Osteoblast (primary cell): ENCODE data around the gene CDH4. TPM values are rescaled to one million over a fixed set of nuclear protein-coding genes. Genes with fewer than 3 reads are reported as not detected.

Experiments used
- DNase-seq: peaks from one replicate; pipeline ENCODE4 v3.0.0; 2011; ENCODE audit warnings: low spot score, mixed read lengths; ENCODE audit not compliant: insufficient read length; ENCODE audit errors: missing footprints
- H2AFZ ChIP-seq: 2 replicates; pipeline ENCODE4 v1.6.0; 2011; ENCODE audit warnings: mild to moderate bottlenecking, low read length
- H3K27ac ChIP-seq: 2 replicates; pipeline ENCODE4 v1.5.1; 2011; ENCODE audit warnings: mild to moderate bottlenecking, low read depth, low read length, moderate library complexity
- H3K27me3 ChIP-seq: 2 replicates; pipeline ENCODE4 v1.6.0; 2012; ENCODE audit warnings: mild to moderate bottlenecking, control low read depth, inconsistent platforms, low read length, moderate library complexity; ENCODE audit not compliant: insufficient read depth
- H3K36me3 ChIP-seq: 2 replicates; pipeline ENCODE4 v1.5.1; 2011; ENCODE audit warnings: mild to moderate bottlenecking, low read length, control low read depth, moderate library complexity; ENCODE audit not compliant: insufficient read depth
- H3K4me1 ChIP-seq: 2 replicates; pipeline ENCODE4 v1.5.1; 2011; ENCODE audit warnings: mild to moderate bottlenecking, low read length, control low read depth, moderate library complexity; ENCODE audit not compliant: insufficient read depth
- H3K4me2 ChIP-seq: 2 replicates; pipeline ENCODE4 v1.6.0; 2011; ENCODE audit warnings: mild to moderate bottlenecking, low read length; ENCODE audit not compliant: insufficient read depth
- H3K4me3 ChIP-seq: fragments of 200-600 bp; sonication (generic); 3 replicates; pipeline ENCODE4 v1.5.1; 2012; ENCODE audit warnings: mild to moderate bottlenecking, low read length, inconsistent platforms; ENCODE audit not compliant: insufficient read depth
- H3K79me2 ChIP-seq: 2 replicates; pipeline ENCODE4 v1.6.0; 2012; ENCODE audit warnings: mild to moderate bottlenecking, low read length, control low read depth, inconsistent platforms; ENCODE audit not compliant: insufficient read depth
- H3K9me3 ChIP-seq: 2 replicates; pipeline ENCODE4 v1.5.1; 2011; ENCODE audit warnings: low read depth, low read length, control low read depth
- H4K20me1 ChIP-seq: 2 replicates; pipeline ENCODE4 v1.6.0; 2012; ENCODE audit warnings: mild to moderate bottlenecking, low read length, control low read depth; ENCODE audit not compliant: insufficient read depth
- total RNA-seq: library from RNA; depleted of rRNA; stranded (reverse); fragments of >200 nt; gene quantifications from 2 replicates; pipeline ENCODE4 v1.2.3, GENCODE V29; 2012
- TF ChIP-seq, protein P1 (sequence below): IDR thresholded peaks from 2 replicates; pipeline ENCODE4 v1.5.1; 2011; ENCODE audit warnings: mild to moderate bottlenecking, low read depth, low read length, moderate library complexity; ENCODE audit errors: extremely low read depth

CDH4 gene
- total RNA-seq, 1 donor: 1.1 TPM

DNA sequence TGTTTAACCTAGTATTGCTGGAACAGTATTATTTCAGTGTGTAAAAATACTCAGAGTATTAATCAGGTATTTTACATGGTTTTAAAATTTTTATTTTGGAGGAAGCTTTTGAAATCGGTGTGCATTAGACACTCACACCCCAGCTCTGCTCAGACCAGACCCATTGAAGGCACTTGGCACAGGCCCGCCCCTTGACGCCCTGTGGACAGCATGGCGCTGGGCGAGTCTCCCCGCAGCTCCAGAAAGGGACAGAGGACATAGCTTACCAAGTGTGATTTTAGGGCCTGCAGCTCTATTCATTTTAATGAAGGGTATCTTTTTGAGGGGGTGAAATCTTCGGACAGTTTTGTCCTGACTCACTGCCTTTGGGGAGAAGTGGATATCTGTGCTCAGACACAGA, 164.5 kb downstream of the CDH4 start:
- no peak overlapping the region for H3K4me3 ChIP-seq
- TF ChIP-seq, protein P1, sequence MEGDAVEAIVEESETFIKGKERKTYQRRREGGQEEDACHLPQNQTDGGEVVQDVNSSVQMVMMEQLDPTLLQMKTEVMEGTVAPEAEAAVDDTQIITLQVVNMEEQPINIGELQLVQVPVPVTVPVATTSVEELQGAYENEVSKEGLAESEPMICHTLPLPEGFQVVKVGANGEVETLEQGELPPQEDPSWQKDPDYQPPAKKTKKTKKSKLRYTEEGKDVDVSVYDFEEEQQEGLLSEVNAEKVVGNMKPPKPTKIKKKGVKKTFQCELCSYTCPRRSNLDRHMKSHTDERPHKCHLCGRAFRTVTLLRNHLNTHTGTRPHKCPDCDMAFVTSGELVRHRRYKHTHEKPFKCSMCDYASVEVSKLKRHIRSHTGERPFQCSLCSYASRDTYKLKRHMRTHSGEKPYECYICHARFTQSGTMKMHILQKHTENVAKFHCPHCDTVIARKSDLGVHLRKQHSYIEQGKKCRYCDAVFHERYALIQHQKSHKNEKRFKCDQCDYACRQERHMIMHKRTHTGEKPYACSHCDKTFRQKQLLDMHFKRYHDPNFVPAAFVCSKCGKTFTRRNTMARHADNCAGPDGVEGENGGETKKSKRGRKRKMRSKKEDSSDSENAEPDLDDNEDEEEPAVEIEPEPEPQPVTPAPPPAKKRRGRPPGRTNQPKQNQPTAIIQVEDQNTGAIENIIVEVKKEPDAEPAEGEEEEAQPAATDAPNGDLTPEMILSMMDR: no peak
- H3K27ac ChIP-seq: no peak overlapping the region
- H2AFZ ChIP-seq: no peak overlapping the region
- H3K4me2 ChIP-seq: no peak overlapping the region
- H4K20me1 ChIP-seq: no peaks in the 10 kb centered on the region
- H3K9me3 ChIP-seq: no peaks in the 10 kb centered on the region
- H3K27me3 ChIP-seq: no peaks in the 10 kb centered on the region
- H3K79me2 ChIP-seq: no peaks in the 10 kb centered on the region
- H3K36me3 ChIP-seq: no peaks in the 10 kb centered on the region
- no peaks in the 10 kb centered on the region for H3K4me1 ChIP-seq
- DNase-seq: no peak

DNA sequence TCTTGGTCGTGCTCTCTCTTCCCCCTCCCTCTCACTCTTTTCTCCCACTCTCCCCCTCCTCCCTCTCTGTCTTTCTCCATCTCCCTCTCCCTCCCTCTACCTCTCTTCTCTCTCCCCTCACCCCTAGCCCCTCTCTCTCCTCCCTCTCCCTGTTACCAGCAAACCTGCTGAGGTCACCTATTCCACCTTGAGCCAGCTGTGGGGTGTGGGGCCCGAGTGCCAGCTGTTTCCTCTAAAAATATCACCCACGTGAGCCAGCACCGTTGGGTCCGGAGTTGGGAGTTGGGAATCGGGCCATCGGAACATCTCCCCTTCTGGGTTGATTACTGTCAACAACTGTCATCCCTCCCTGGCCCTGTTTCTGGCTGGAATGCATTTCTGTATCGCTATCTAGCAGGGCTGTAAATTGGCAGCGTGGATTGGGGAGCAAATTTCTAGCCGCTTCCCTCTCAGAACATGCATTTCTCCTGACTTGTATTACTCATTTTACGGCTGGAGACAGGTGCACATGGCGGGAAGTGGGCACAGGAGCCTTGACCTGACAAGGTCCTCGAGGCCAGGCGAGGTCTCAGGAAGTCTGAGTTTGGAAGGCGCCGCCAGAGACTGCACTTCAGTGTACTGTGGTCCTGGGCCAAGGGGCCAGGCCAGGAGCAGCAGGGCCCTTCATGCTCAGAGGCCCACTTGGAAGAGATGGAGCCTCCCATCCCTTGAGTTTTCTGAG, 165.3 kb downstream of the CDH4 start:
- H3K9me3 ChIP-seq: no peaks in the 10 kb centered on the region
- no peaks in the 10 kb centered on the region for H3K4me1 ChIP-seq
- H3K4me3 ChIP-seq: no peak overlapping the region
- no peak overlapping the region for H3K27ac ChIP-seq
- DNase-seq: no peak
- no peak overlapping the region for H2AFZ ChIP-seq
- no peak overlapping the region for H3K4me2 ChIP-seq
- H3K79me2 ChIP-seq: no peaks in the 10 kb centered on the region
- no peaks in the 10 kb centered on the region for H4K20me1 ChIP-seq
- H3K27me3 ChIP-seq: no peaks in the 10 kb centered on the region
- H3K36me3 ChIP-seq: no peaks in the 10 kb centered on the region
- TF ChIP-seq, protein P1: no peak

DNA sequence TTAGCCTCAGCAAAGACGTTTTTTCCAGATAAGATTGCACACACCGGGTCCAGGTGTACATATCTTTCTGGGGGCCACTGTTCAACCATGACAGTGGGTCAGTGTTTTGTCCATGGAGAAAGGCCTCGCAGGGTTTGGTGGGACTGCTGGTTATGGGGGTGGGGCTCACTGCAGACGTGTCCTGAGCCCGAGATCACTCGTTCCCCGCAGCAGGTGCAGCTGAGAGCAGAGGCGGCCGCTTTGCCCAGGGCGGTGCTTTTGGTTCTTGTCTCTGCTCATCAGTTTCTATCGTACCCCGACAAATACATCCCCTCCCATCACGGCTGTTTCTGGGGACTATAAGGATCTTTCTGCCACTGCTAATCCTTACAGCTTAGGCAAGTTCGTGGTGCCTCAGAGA, 166.9 kb downstream of the CDH4 start:
- Histone ChIP-seq H3K27ac (no peak overlapping the region), H3K27me3 (no peaks in the 10 kb centered on the region), H3K4me3 (no peak overlapping the region), H3K9me3 (no peaks in the 10 kb centered on the region), H3K4me1 (no peaks in the 10 kb centered on the region), H2AFZ (no peak overlapping the region), H3K36me3 (no peaks in the 10 kb centered on the region), H4K20me1 (no peaks in the 10 kb centered on the region), H3K4me2 (no peak overlapping the region), H3K79me2 (no peaks in the 10 kb centered on the region)
- no peak for DNase-seq
- TF ChIP-seq, protein P1: no peak

DNA sequence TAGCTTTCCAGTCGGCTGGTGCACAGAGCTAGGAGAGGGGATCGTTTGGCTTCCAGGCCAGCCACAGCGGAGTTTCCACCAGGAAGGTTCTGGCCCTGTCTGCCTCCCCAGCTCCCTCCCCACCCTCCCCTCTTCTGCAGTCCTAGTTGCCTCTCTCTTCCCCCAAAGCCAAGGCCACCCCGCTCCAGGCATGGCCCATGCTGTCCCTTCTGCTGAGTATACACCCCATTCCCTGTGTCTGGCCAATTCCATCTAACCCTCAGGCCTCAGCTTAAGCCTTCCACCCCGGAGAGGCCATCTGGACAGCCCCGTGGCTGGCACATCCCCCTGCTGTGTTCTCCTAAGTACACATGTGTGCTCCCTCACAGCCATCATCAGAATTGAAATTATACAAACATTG, 167.4 kb downstream of the CDH4 start:
- H2AFZ ChIP-seq: no peak overlapping the region
- no peak overlapping the region for H3K4me2 ChIP-seq
- H3K79me2 ChIP-seq: no peaks in the 10 kb centered on the region
- no peaks in the 10 kb centered on the region for H3K4me1 ChIP-seq
- TF ChIP-seq, protein P1: no peak
- no peaks in the 10 kb centered on the region for H3K9me3 ChIP-seq
- no peak for DNase-seq
- no peaks in the 10 kb centered on the region for H4K20me1 ChIP-seq
- H3K4me3 ChIP-seq: no peak overlapping the region
- H3K27ac ChIP-seq: no peak overlapping the region
- no peaks in the 10 kb centered on the region for H3K27me3 ChIP-seq
- H3K36me3 ChIP-seq: no peaks in the 10 kb centered on the region
